Liver (tissue), 9 donors: ENCODE measurements around the gene MFAP2. TPM values are rescaled to one million over a fixed set of nuclear protein-coding genes. Genes with fewer than 3 reads are reported as not detected.

Source experiments
- DNase-seq: peaks from one replicate; pipeline ENCODE4 v3.0.0-alpha.2; 2017; ENCODE audit warnings: low spot score
- H3K27ac ChIP-seq, 2 donors: one replicate each; pipeline ENCODE4 v1.7.0; 2013; ENCODE audit warnings: inconsistent platforms in 2 of 2, low read length in 2 of 2, control low read depth in 1 of 2, low read depth in 1 of 2, mild to moderate bottlenecking in 1 of 2
- H3K27me3 ChIP-seq, 4 donors: one replicate each; pipeline versions ENCODE4 v1.6.1 to v1.7.0; 2013; ENCODE audit warnings: low read length in 3 of 4, inconsistent platforms in 1 of 4, mild to moderate bottlenecking in 1 of 4, moderate library complexity in 1 of 4; ENCODE audit not compliant: control insufficient read depth in 4 of 4, insufficient read depth in 4 of 4
- H3K36me3 ChIP-seq, 4 donors: one replicate each; pipeline versions ENCODE4 v1.6.1 to v1.7.0; 2013; ENCODE audit warnings: low read length in 3 of 4, mild to moderate bottlenecking in 3 of 4, low read depth in 1 of 4, moderate library complexity in 1 of 4; ENCODE audit not compliant: control insufficient read depth in 4 of 4, insufficient read depth in 3 of 4
- H3K4me1 ChIP-seq, 4 donors: one replicate each; pipeline versions ENCODE4 v1.6.1 to v1.7.0; 2013; ENCODE audit warnings: low read length in 3 of 4, mild to moderate bottlenecking in 3 of 4, moderate library complexity in 1 of 4; ENCODE audit not compliant: control insufficient read depth in 4 of 4, insufficient read depth in 4 of 4
- H3K4me3 ChIP-seq, 3 donors: one replicate each; pipeline versions ENCODE4 v1.6.1 to v1.7.0; 2013; ENCODE audit warnings: low read length in 3 of 3, control low read depth in 1 of 3, low read depth in 1 of 3, mild to moderate bottlenecking in 1 of 3
- H3K9ac ChIP-seq, 2 donors: one replicate each; pipeline ENCODE4 v1.7.0; 2013; ENCODE audit warnings: low read length in 2 of 2, mild to moderate bottlenecking in 2 of 2, moderate library complexity in 2 of 2, control low read depth in 1 of 2, low read depth in 1 of 2
- H3K9me3 ChIP-seq, 4 donors: one replicate each; pipeline versions ENCODE4 v1.6.1 to v1.7.0; 2013; ENCODE audit warnings: low read length in 3 of 4; ENCODE audit not compliant: control insufficient read depth in 4 of 4
- ATF3 ChIP-seq: IDR thresholded peaks from 2 replicates; pipeline ENCODE4 v1.6.1; 2016; ENCODE audit warnings: antibody characterized with exemption
- CTCF ChIP-seq: fragments of 150-350 bp; IDR thresholded peaks from 2 replicates; pipeline ENCODE4 v1.5.1; 2017; ENCODE audit warnings: improper control_type of control experiment, low read depth, low read length; ENCODE audit not compliant: missing input control
- EGR1 ChIP-seq, 2 donors: IDR thresholded peaks; 2 replicates each; pipeline ENCODE4 v1.6.1; 2016 to 2018; ENCODE audit warnings: antibody characterized with exemption in 2 of 2, low read depth in 2 of 2
- GABPA ChIP-seq, 2 donors: IDR thresholded peaks in 1 of 2; conservative IDR thresholded peaks in 1 of 2; 2 replicates each; pipeline ENCODE4 v1.6.1; 2016; ENCODE audit warnings: antibody characterized with exemption in 2 of 2, mild to moderate bottlenecking in 1 of 2, moderate library complexity in 1 of 2
- HNF4A ChIP-seq, 2 donors: conservative IDR thresholded peaks; 2 replicates each; pipeline ENCODE4 v1.6.1; 2016; ENCODE audit warnings: antibody characterized with exemption in 2 of 2, mild to moderate bottlenecking in 2 of 2
- HNF4G ChIP-seq: IDR thresholded peaks from 2 replicates; pipeline ENCODE4 v1.6.1; 2016; ENCODE audit warnings: antibody characterized with exemption
- NR2F2 ChIP-seq: IDR thresholded peaks from 2 replicates; pipeline ENCODE4 v1.6.1; 2016; ENCODE audit warnings: antibody characterized with exemption
- RAD21 ChIP-seq, 2 donors: IDR thresholded peaks; 2 replicates each; pipeline ENCODE4 v1.6.1; 2016; ENCODE audit warnings: antibody characterized with exemption in 2 of 2, mild to moderate bottlenecking in 2 of 2
- REST ChIP-seq: IDR thresholded peaks from 2 replicates; pipeline ENCODE4 v1.6.1; 2016; ENCODE audit warnings: antibody characterized with exemption, mild to moderate bottlenecking
- RXRA ChIP-seq, 2 donors: IDR thresholded peaks; 2 replicates each; pipeline ENCODE4 v1.6.1; 2017 to 2018; ENCODE audit warnings: antibody characterized with exemption in 2 of 2, mild to moderate bottlenecking in 1 of 2
- TAF1 ChIP-seq: conservative IDR thresholded peaks from 2 replicates; pipeline ENCODE4 v1.6.1; 2016; ENCODE audit warnings: antibody characterized with exemption, mild to moderate bottlenecking
- ZBTB33 ChIP-seq: IDR thresholded peaks from 2 replicates; pipeline ENCODE4 v1.6.1; 2016; ENCODE audit warnings: antibody characterized with exemption
- WGBS: extraction: QIAGEN DNeasy Blood & Tissue Kit; methylation state at CpG from one replicate; pipeline ENCODE4 v1.1.7; 2013; 5-methylcytosine and 5-hydroxymethylcytosine counted together
- polyA plus RNA-seq, 2 donors: library from polyadenylated mRNA; stranded (reverse) in 1 of 2; unstranded in 1 of 2; fragments of 200-250 nt in 1 of 2; fragments of >200 nt in 1 of 2; fragmentation: Nextera tagmentation in 1 of 2; extraction: Ambion mirVana in 1 of 2; gene quantifications; one replicate each; pipeline versions ENCODE4 v1.2.1 to v1.2.3, GENCODE V29; 2013 to 2015
- total RNA-seq, 2 donors: library from RNA; depleted of rRNA; stranded (reverse); fragments of >200 nt; gene quantifications; one replicate each; pipeline ENCODE4 v1.2.3, GENCODE V29; 2014
- donor health status: healthy.
- donor health status: healthy.
- donor health status: healthy.
- donor health status: healthy.
- donor health status: healthy.

Gene MFAP2
- total and polyA plus RNA-seq, 4 donors: 0.25 to 1.4 (median 0.74) TPM

- no peak overlapping the region for H3K27ac ChIP-seq
- no peak for DNase-seq
- no peak overlapping the region for H3K4me3 ChIP-seq
- H3K27me3 ChIP-seq: no peaks in the 10 kb centered on the region
- H3K9ac ChIP-seq: no peak overlapping the region
- H3K36me3 ChIP-seq: peaks cover 20 to 76% (median 61%) of the 10 kb centered on the region in 4 donors
- no peaks in the 10 kb centered on the region for H3K4me1 ChIP-seq
- WGBS: 95% methylated on average over 2 of the region's 2 CpGs
- H3K9me3 ChIP-seq: no peaks in the 10 kb centered on the region
- no peak for TF ChIP-seq HNF4G
- no peak for TF ChIP-seq TAF1
- no peak for TF ChIP-seq HNF4A (conservative IDR thresholded peaks at IDR 0.05)
- no peak for TF ChIP-seq EGR1 (IDR thresholded peaks at IDR 0.05; ENCODE audit: low read depth in 2 of 2)
- TF ChIP-seq ATF3: no peak
- TF ChIP-seq CTCF: no peak
- TF ChIP-seq GABPA (IDR thresholded peaks at IDR 0.05 in 1 of 2, conservative IDR thresholded peaks at IDR 0.05 in 1 of 2): no peak
- no peak for TF ChIP-seq RAD21 (IDR thresholded peaks at IDR 0.05)
Measured at GRCh38 chr1:17020502-17020901, 40.1 kb upstream of the MFAP2 start.

GRCh38 chr1:17018849-17019248 lies 38.4 kb upstream of the MFAP2 start:
- TF ChIP-seq GABPA (IDR thresholded peaks at IDR 0.05 in 1 of 2, conservative IDR thresholded peaks at IDR 0.05 in 1 of 2) (no peak), RXRA (IDR thresholded peaks at IDR 0.05) (no peak)
- no peaks in the 10 kb centered on the region for H3K4me1 ChIP-seq

GRCh38 chr1:17017435-17017834 lies 37.0 kb upstream of the MFAP2 start:
- H3K9me3 ChIP-seq: no peaks in the 10 kb centered on the region
- H3K4me3 ChIP-seq: no peak overlapping the region
- no peak overlapping the region for H3K9ac ChIP-seq
- peaks cover 18 to 47% (median 37%) of the 10 kb centered on the region in 4 donors for H3K36me3 ChIP-seq
- no peak overlapping the region for H3K27ac ChIP-seq
- TF ChIP-seq GABPA (IDR thresholded peaks at IDR 0.05 in 1 of 2, conservative IDR thresholded peaks at IDR 0.05 in 1 of 2) (no peak), HNF4A (conservative IDR thresholded peaks at IDR 0.05) (no peak)
- no peaks in the 10 kb centered on the region for H3K27me3 ChIP-seq
- no peak for DNase-seq
- WGBS: 97% methylated on average over 7 of the region's 7 CpGs
- peaks cover 0 to under 1% (median 0%) of the 10 kb centered on the region in 4 donors for H3K4me1 ChIP-seq

More at GRCh38 chr1:17018849-17019248, 38.4 kb upstream of the MFAP2 start:
- 40% methylated on average over 1 of the region's 1 CpG for WGBS
- H3K27ac ChIP-seq: no peak overlapping the region
- no peak overlapping the region for H3K4me3 ChIP-seq
- no peak overlapping the region for H3K9ac ChIP-seq
- no peaks in the 10 kb centered on the region for H3K27me3 ChIP-seq
- no peaks in the 10 kb centered on the region for H3K9me3 ChIP-seq
- DNase-seq: no peak
- H3K36me3 ChIP-seq: peaks cover 20 to 61% (median 51%) of the 10 kb centered on the region in 4 donors

GRCh38 chr1:17016317-17016661 lies 35.9 kb upstream of the MFAP2 start:
- Histone ChIP-seq H3K4me3 (no peak overlapping the region), H3K27ac (no peak overlapping the region), H3K4me1 (peaks cover under 1 to 9% (median 6%) of the 10 kb centered on the region in 4 donors), H3K9ac (no peak overlapping the region), H3K9me3 (no peaks in the 10 kb centered on the region), H3K36me3 (peaks cover 12 to 36% (median 27%) of the 10 kb centered on the region in 4 donors), H3K27me3 (no peaks in the 10 kb centered on the region)
- no peak for DNase-seq
- 88% methylated on average over 5 of the region's 5 CpGs for WGBS
- TF ChIP-seq NR2F2: no peak
- no peak for TF ChIP-seq RXRA (IDR thresholded peaks at IDR 0.05)
- TF ChIP-seq CTCF: no peak
- no peak for TF ChIP-seq REST
- TF ChIP-seq GABPA (IDR thresholded peaks at IDR 0.05 in 1 of 2, conservative IDR thresholded peaks at IDR 0.05 in 1 of 2): no peak
- no peak for TF ChIP-seq ZBTB33
